ENCODE data around the gene TMEM117.
A peak's percentile ranks its signal among the peaks of the same experiment; 100 is the strongest.
"Not testable (repeated sequence)": the region's sequence is repeated elsewhere in the genome, so short reads cannot be mapped to it uniquely, and the experiment has no call there.

The TMEM117 gene

DNA sequence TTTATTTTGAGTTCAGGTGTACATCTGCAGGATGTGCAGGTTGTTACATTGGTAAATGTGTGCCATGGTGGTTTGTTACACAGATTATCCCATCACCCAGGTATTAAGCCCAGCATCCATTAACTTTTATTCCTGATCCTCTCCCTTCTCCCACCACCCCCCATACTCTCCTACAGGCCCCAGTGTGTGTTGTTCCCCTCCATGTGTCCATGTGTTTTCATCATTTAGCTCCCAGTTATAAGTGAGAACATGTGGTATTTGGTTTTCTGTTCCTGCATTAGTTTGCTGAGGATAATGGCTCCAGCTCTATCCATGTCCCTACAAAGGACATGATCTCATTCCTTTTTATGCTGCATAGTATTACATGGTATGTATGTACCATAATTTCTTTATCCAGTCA is 33.9 kb downstream of the TMEM117 start:
- H3K4me3 ChIP-seq (ENCODE audit: low read depth in 1 of 2, low read length in 2 of 2); H3K27ac ChIP-seq (ENCODE audit: low read depth, low read length); H3K36me3 ChIP-seq (ENCODE audit: insufficient read depth, low read length); H3K27me3 ChIP-seq (ENCODE audit: control insufficient read depth in 1 of 2, insufficient read depth in 2 of 2, low read length in 2 of 2); H3K9ac ChIP-seq (ENCODE audit: low read length); H3K4me1 ChIP-seq (ENCODE audit: insufficient read depth, low read length); H3K9me3 ChIP-seq (ENCODE audit: low read length): not testable (repeated sequence)

DNA sequence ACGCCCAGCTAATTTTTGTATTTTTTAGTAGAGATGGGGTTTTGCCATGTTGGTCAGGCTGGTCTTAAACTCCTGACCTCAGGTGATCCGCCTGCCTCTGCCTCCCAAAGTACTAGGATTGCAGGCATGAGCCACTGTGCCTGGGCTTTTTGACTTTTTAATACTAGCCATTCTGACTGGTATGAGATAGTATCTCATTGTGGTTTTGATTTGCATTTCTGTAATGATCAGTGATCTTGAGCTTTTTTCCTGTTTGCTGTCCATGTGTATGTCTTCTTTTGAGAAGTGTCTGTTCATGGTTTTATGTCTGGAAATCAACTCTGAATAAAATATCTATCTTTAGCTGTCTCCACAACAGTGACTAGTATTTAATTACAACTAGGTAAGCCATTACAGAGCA is 35.4 kb downstream of the TMEM117 start:
- H3K9me3 ChIP-seq (ENCODE audit: low read length); H3K4me3 ChIP-seq (ENCODE audit: low read depth in 1 of 2, low read length in 2 of 2); H3K27ac ChIP-seq (ENCODE audit: low read depth, low read length); H3K36me3 ChIP-seq (ENCODE audit: insufficient read depth, low read length); H3K27me3 ChIP-seq (ENCODE audit: control insufficient read depth in 1 of 2, insufficient read depth in 2 of 2, low read length in 2 of 2); H3K4me1 ChIP-seq (ENCODE audit: insufficient read depth, low read length); H3K9ac ChIP-seq (ENCODE audit: low read length): not testable (repeated sequence)

DNA sequence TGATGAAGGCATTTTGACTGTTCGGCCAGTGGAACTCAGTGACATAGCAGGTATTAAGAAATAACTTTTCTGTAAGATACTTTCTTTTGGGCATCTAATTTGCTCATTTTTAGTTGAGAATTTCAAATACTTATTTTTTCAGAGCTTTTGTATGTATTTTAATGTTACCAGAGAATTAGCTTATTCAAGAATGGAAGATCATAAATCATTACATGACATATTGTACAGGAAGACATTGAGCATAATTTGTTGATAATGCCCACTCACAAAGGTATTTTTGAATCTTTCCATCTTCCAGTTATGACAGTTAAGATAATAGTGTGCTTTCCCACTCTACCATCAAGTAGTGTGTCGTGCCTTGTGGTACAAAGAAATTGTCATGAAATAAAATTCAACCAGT is 36.5 kb downstream of the TMEM117 start:
- Histone ChIP-seq H3K36me3 (ENCODE audit: insufficient read depth, low read length) (no peaks in the 10 kb centered on the region), H3K27me3 (ENCODE audit: control insufficient read depth in 1 of 2, insufficient read depth in 2 of 2, low read length in 2 of 2) (no peaks in the 10 kb centered on the region), H3K4me1 (ENCODE audit: insufficient read depth, low read length) (no peaks in the 10 kb centered on the region), H3K4me3 (ENCODE audit: low read depth in 1 of 2, low read length in 2 of 2) (no peak overlapping the region), H3K9ac (ENCODE audit: low read length) (no peak overlapping the region), H3K27ac (ENCODE audit: low read depth, low read length) (no peak overlapping the region), H3K9me3 (ENCODE audit: low read length) (no peaks in the 10 kb centered on the region)

GRCh38 chr12:43878050-43878449 is 42.2 kb downstream of the TMEM117 start:
- no peaks in the 10 kb centered on the region for H3K9me3 ChIP-seq (ENCODE audit: low read length)

GRCh38 chr12:43880547-43880946 is 44.7 kb downstream of the TMEM117 start:
- no peak overlapping the region for H3K9ac ChIP-seq (ENCODE audit: low read length)
- no peaks in the 10 kb centered on the region for H3K27me3 ChIP-seq (ENCODE audit: control insufficient read depth in 1 of 2, insufficient read depth in 2 of 2, low read length in 2 of 2)

More at GRCh38 chr12:43878050-43878449, 42.2 kb downstream of the TMEM117 start:
- Histone ChIP-seq H3K27ac (ENCODE audit: low read depth, low read length) (no peak overlapping the region), H3K36me3 (ENCODE audit: insufficient read depth, low read length) (no peaks in the 10 kb centered on the region), H3K27me3 (ENCODE audit: control insufficient read depth in 1 of 2, insufficient read depth in 2 of 2, low read length in 2 of 2) (no peaks in the 10 kb centered on the region), H3K9ac (ENCODE audit: low read length) (no peak overlapping the region), H3K4me1 (ENCODE audit: insufficient read depth, low read length) (peaks cover 10% of the 10 kb centered on the region), H3K4me3 (ENCODE audit: low read depth in 1 of 2, low read length in 2 of 2) (no peak overlapping the region)

DNA sequence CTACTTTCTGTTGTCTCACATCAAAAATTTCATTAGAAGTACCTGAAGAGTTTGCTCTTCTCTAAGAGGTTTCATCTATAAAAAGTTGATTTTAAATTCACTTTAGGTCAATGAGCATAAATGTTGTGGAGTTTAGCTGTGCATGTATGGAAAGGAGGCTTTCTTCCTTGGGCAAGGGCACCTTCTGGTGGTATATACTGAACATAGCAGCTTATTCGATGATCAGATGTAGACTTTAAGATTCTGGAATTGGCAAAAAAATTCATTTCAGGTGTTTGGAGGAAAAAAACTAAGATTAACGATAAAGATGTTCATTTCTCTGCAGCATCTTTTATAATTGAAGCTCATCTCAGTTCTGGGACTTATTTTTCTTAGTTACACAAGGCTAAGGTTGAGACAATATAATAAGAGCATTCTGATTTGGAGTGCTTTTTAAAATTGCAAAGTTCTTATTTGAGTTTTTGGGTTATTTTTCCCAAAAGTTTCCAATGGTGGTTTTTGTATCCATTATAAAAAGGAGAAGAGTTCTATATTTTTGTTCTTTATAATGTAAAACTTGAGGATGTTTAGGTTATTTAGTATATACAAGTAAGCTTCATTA is 46.8 kb downstream of the TMEM117 start:
- no peak overlapping the region for H3K27ac ChIP-seq (ENCODE audit: low read depth, low read length)
- no peak overlapping the region for H3K9ac ChIP-seq (ENCODE audit: low read length)
- no peaks in the 10 kb centered on the region for H3K9me3 ChIP-seq (ENCODE audit: low read length)
- no peaks in the 10 kb centered on the region for H3K36me3 ChIP-seq (ENCODE audit: insufficient read depth, low read length)
- H3K27me3 ChIP-seq (ENCODE audit: control insufficient read depth in 1 of 2, insufficient read depth in 2 of 2, low read length in 2 of 2) = no peaks in the 10 kb centered on the region
- H3K4me1 ChIP-seq (ENCODE audit: insufficient read depth, low read length) = peaks cover 10% of the 10 kb centered on the region
- no peak overlapping the region for H3K4me3 ChIP-seq (ENCODE audit: low read depth in 1 of 2, low read length in 2 of 2)

More at GRCh38 chr12:43880547-43880946, 44.7 kb downstream of the TMEM117 start:
- no peak overlapping the region for H3K4me3 ChIP-seq (ENCODE audit: low read depth in 1 of 2, low read length in 2 of 2)
- no peaks in the 10 kb centered on the region for H3K36me3 ChIP-seq (ENCODE audit: insufficient read depth, low read length)
- H3K9me3 ChIP-seq (ENCODE audit: low read length) = no peaks in the 10 kb centered on the region
- peaks cover 10% of the 10 kb centered on the region for H3K4me1 ChIP-seq (ENCODE audit: insufficient read depth, low read length)
- no peak overlapping the region for H3K27ac ChIP-seq (ENCODE audit: low read depth, low read length)

DNA sequence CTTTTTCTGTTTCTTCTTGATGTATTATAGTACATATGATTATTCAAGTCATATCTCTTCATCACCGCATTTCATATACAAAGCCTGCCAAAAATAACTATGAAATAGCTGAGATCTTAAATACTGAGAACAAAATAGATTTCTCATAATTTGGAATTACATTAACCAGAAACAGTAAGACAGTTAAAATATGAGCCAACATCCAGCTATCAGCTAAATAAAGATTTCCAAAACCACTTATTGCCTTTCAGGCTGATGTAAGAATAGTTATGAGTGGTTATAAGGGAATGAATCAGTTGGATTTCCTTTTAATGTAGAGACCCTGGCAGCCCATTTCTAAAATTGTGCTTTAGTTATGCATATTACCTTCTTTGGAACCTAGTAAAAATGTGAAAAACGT is 47.4 kb downstream of the TMEM117 start:
- Histone ChIP-seq H3K27me3 (ENCODE audit: control insufficient read depth in 1 of 2, insufficient read depth in 2 of 2, low read length in 2 of 2) (no peaks in the 10 kb centered on the region), H3K36me3 (ENCODE audit: insufficient read depth, low read length) (no peaks in the 10 kb centered on the region), H3K9ac (ENCODE audit: low read length) (no peak overlapping the region), H3K4me1 (ENCODE audit: insufficient read depth, low read length) (peaks cover 10% of the 10 kb centered on the region), H3K4me3 (ENCODE audit: low read depth in 1 of 2, low read length in 2 of 2) (no peak overlapping the region), H3K9me3 (ENCODE audit: low read length) (no peaks in the 10 kb centered on the region), H3K27ac (ENCODE audit: low read depth, low read length) (no peak overlapping the region)

DNA sequence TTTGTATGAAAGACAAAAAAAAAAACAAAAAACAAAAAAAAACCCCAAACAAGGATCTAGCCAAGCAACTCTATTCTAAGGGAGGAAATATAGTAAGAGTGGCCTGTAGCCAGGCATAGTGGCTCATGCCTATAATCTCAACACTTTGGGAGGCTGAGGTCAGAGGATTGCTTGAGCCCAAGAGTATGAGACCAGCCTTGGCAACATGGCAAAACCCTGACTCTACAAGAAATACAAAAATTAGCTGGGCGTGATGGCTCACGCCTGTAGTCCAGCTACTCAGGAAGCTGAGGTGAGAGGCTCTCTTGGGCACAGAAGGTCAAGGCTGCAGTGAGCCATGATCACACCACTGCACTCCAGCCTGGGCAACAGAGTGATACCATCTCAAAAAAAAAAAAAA is 47.9 kb downstream of the TMEM117 start:
- Histone ChIP-seq H3K9ac (ENCODE audit: low read length) (no peak overlapping the region), H3K36me3 (ENCODE audit: insufficient read depth, low read length) (no peaks in the 10 kb centered on the region), H3K27me3 (ENCODE audit: control insufficient read depth in 1 of 2, insufficient read depth in 2 of 2, low read length in 2 of 2) (no peaks in the 10 kb centered on the region), H3K4me1 (ENCODE audit: insufficient read depth, low read length) (peaks cover 10% of the 10 kb centered on the region), H3K27ac (ENCODE audit: low read depth, low read length) (no peak overlapping the region), H3K9me3 (ENCODE audit: low read length) (no peaks in the 10 kb centered on the region), H3K4me3 (ENCODE audit: low read depth in 1 of 2, low read length in 2 of 2) (no peak overlapping the region)

DNA sequence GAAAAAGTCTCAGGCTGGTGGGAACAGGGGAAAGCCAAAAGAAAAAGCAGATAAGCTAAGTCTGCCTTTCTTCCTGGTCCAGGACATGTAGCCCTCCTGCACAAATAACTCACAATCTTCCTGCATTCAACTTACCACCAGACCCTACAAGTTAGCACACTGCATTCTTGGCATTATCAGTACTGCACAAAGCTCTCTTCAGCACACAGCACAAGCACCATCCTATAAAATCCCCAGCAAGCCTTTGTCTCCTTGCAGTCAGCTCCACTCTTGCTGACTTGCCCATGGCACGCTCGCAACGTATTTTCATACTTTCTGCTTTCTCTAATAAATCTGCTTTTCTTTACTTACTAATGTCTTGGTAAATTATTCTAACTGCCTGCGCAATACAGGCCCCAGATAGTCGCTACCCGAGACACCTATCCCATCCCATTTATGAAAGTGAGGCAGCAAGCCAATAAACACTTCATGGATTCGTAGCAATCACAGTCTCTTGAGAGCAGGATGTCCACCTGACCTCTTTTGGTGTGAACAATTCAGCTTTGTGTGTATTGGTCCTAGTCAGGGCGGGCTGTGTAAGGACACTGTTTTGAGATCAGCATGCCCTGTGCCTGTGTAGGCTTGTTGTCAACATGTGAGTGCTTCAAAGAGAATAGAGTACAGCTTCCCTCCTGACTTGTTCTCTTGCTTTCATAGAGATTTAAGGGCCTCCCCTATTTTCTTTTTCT is 49.0 kb downstream of the TMEM117 start:
- Histone ChIP-seq H3K36me3 (ENCODE audit: insufficient read depth, low read length) (no peaks in the 10 kb centered on the region), H3K9me3 (ENCODE audit: low read length) (no peaks in the 10 kb centered on the region), H3K4me3 (ENCODE audit: low read depth in 1 of 2, low read length in 2 of 2) (no peak overlapping the region), H3K9ac (ENCODE audit: low read length) (no peak overlapping the region), H3K4me1 (ENCODE audit: insufficient read depth, low read length) (peaks cover 7% of the 10 kb centered on the region), H3K27ac (ENCODE audit: low read depth, low read length) (peak overlapping the region; percentile 57), H3K27me3 (ENCODE audit: control insufficient read depth in 1 of 2, insufficient read depth in 2 of 2, low read length in 2 of 2) (no peaks in the 10 kb centered on the region)

DNA sequence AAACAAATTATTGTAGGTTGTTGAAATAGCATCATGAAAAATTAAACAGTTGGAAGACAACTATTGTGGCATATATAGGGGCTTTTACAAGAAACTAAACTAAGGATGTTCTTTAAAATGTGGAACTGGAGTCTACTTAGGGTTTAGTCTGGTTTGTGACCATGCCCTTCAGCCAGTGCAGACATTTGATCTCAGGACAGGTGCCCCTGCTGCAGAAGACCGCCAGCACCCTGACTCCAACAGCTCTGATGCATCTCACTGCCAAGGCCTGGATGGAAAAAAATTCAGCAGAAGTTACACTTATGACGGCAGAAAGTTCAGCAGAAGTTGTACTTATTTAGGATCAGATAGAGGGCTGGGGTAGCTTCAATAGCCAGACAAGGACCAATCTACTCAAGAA is 51.5 kb downstream of the TMEM117 start:
- H3K27me3 ChIP-seq (ENCODE audit: control insufficient read depth in 1 of 2, insufficient read depth in 2 of 2, low read length in 2 of 2) = no peaks in the 10 kb centered on the region
- no peak overlapping the region for H3K4me3 ChIP-seq (ENCODE audit: low read depth in 1 of 2, low read length in 2 of 2)
- H3K9ac ChIP-seq (ENCODE audit: low read length) = no peak overlapping the region
- H3K4me1 ChIP-seq (ENCODE audit: insufficient read depth, low read length) = no peaks in the 10 kb centered on the region
- no peaks in the 10 kb centered on the region for H3K36me3 ChIP-seq (ENCODE audit: insufficient read depth, low read length)
- no peaks in the 10 kb centered on the region for H3K9me3 ChIP-seq (ENCODE audit: low read length)
- H3K27ac ChIP-seq (ENCODE audit: low read depth, low read length) = no peak overlapping the region

- no peaks in the 10 kb centered on the region for H3K36me3 ChIP-seq (ENCODE audit: insufficient read depth, low read length)
- no peaks in the 10 kb centered on the region for H3K9me3 ChIP-seq (ENCODE audit: low read length)
- no peaks in the 10 kb centered on the region for H3K27me3 ChIP-seq (ENCODE audit: control insufficient read depth in 1 of 2, insufficient read depth in 2 of 2, low read length in 2 of 2)
- H3K4me3 ChIP-seq (ENCODE audit: low read depth in 1 of 2, low read length in 2 of 2) = no peak overlapping the region
- no peak overlapping the region for H3K9ac ChIP-seq (ENCODE audit: low read length)
- H3K4me1 ChIP-seq (ENCODE audit: insufficient read depth, low read length) = no peaks in the 10 kb centered on the region
- no peak overlapping the region for H3K27ac ChIP-seq (ENCODE audit: low read depth, low read length)
Measured at GRCh38 chr12:43891856-43892574, 56.1 kb downstream of the TMEM117 start.
